Natural killer cell (primary cell): ENCODE data around the gene PLXNA2. TPM values are rescaled to one million over a fixed set of nuclear protein-coding genes. Genes with fewer than 3 reads are reported as not detected.

Source experiments
- ATAC-seq, 3 donors: fragments of 150-1000 bp in 2 of 3; fragments of 200-7000 bp in 1 of 3; cut with Tn5 transposase; 1 replicate in 1 of 3; 2 replicates in 2 of 3; pipeline ENCODE4 v1.10.0; 2021; ENCODE audit warnings: mild to moderate bottlenecking in 2 of 3, moderate library complexity in 2 of 3
- DNase-seq, 2 donors: peaks; one replicate each; pipeline versions ENCODE4 v3.0.0 to v3.0.0-alpha.2; 2013 to 2021; ENCODE audit warnings: mixed read lengths in 1 of 2
- H3K27ac ChIP-seq: one replicate; pipeline ENCODE4 v1.5.1; 2013; ENCODE audit warnings: mild to moderate bottlenecking, low read length
- H3K27me3 ChIP-seq: one replicate; pipeline ENCODE4 v1.6.1; 2013; ENCODE audit warnings: low read length; ENCODE audit not compliant: control insufficient read depth, insufficient read depth
- H3K36me3 ChIP-seq: one replicate; pipeline ENCODE4 v1.6.1; 2013; ENCODE audit warnings: low read length; ENCODE audit not compliant: control insufficient read depth, insufficient read depth
- H3K4me1 ChIP-seq: one replicate; pipeline ENCODE4 v1.6.1; 2013; ENCODE audit warnings: low read length; ENCODE audit not compliant: control insufficient read depth, insufficient read depth
- H3K4me3 ChIP-seq: one replicate; pipeline ENCODE4 v1.5.1; 2013; ENCODE audit warnings: low read length
- H3K9me3 ChIP-seq: one replicate; pipeline ENCODE4 v1.6.1; 2013; ENCODE audit warnings: low read length; ENCODE audit not compliant: control insufficient read depth, insufficient read depth
- H3K27ac Mint-ChIP-seq, 2 donors: one replicate each; pipeline ENCODE4 v1.8.0; 2022; ENCODE audit warnings: mild to moderate bottlenecking in 2 of 2, mixed read lengths in 2 of 2, moderate library complexity in 1 of 2
- H3K27me3 Mint-ChIP-seq, 2 donors: one replicate each; pipeline ENCODE4 v1.8.0; 2022; ENCODE audit warnings: low read depth in 2 of 2, mixed read lengths in 2 of 2
- H3K36me3 Mint-ChIP-seq: one replicate; pipeline ENCODE4 v1.8.0; 2022; ENCODE audit warnings: mixed read lengths
- H3K4me1 Mint-ChIP-seq, 2 donors: one replicate each; pipeline ENCODE4 v1.8.0; 2022; ENCODE audit warnings: mixed read lengths in 2 of 2
- H3K4me3 Mint-ChIP-seq: one replicate; pipeline ENCODE4 v1.8.0; 2022; ENCODE audit warnings: mild to moderate bottlenecking, moderate library complexity, mixed read lengths
- H3K9me3 Mint-ChIP-seq, 2 donors: one replicate each; pipeline ENCODE4 v1.8.0; 2022; ENCODE audit warnings: mixed read lengths in 2 of 2
- WGBS: methylation state at CpG from one replicate; pipeline ENCODE4 v1.1.7; 2013; ENCODE audit warnings: missing lambda C conversion rate; ENCODE audit not compliant: insufficient coverage; 5-methylcytosine and 5-hydroxymethylcytosine counted together
- intact Hi-C: fragments of 100-400 bp; cut with micrococcal nuclease; formaldehyde crosslinking; loops from one replicate; pipeline ENCODE4 v1.14.2; 2022
- total RNA-seq, 4 donors: library from RNA; stranded (reverse); fragments of 120-200 nt in 1 of 4; gene quantifications; one replicate each; pipeline versions ENCODE4 v1.2.3 to v1.2.4, GENCODE V29; 2013 to 2022
- TF ChIP-seq, protein P1 (sequence below): fragments of 200-600 bp; IDR thresholded peaks from one replicate; pipeline ENCODE4 v1.8.0; 2022; ENCODE audit warnings: antibody characterized with exemption

The PLXNA2 gene
- total RNA-seq, 3 donors from 2014 or later (not counting 1 experiment from before 2014, with no cell fraction given) = 2.8 to 8.4 (median 2.8) TPM

- DNase-seq (no peak), ATAC-seq (no peak)
- Histone ChIP-seq H3K36me3 (no peaks in the 10 kb centered on the region), H3K9me3 (no peaks in the 10 kb centered on the region), H3K27me3 (no peaks in the 10 kb centered on the region), H3K27ac (no peak overlapping the region), H3K4me1 (no peaks in the 10 kb centered on the region), H3K4me3 (no peak overlapping the region)
- TF ChIP-seq, protein P1, sequence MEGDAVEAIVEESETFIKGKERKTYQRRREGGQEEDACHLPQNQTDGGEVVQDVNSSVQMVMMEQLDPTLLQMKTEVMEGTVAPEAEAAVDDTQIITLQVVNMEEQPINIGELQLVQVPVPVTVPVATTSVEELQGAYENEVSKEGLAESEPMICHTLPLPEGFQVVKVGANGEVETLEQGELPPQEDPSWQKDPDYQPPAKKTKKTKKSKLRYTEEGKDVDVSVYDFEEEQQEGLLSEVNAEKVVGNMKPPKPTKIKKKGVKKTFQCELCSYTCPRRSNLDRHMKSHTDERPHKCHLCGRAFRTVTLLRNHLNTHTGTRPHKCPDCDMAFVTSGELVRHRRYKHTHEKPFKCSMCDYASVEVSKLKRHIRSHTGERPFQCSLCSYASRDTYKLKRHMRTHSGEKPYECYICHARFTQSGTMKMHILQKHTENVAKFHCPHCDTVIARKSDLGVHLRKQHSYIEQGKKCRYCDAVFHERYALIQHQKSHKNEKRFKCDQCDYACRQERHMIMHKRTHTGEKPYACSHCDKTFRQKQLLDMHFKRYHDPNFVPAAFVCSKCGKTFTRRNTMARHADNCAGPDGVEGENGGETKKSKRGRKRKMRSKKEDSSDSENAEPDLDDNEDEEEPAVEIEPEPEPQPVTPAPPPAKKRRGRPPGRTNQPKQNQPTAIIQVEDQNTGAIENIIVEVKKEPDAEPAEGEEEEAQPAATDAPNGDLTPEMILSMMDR = no peak
- WGBS = 92% methylated on average over 4 of the region's 4 CpGs
- Mint-ChIP-seq H3K36me3 (no peaks in the 10 kb centered on the region), H3K4me3 (no peak overlapping the region), H3K4me1 (peaks cover 7% of the 10 kb centered on the region in 2 donors), H3K27me3 (peaks cover 9 to 13% of the 10 kb centered on the region in 2 donors), H3K9me3 (no peaks in the 10 kb centered on the region), H3K27ac (no peak overlapping the region)
- intact Hi-C loops = no loop called here
Measured at GRCh38 chr1:208190784-208191183, 53.4 kb downstream of the PLXNA2 start.

GRCh38 chr1:208189716-208190115 lies 54.5 kb downstream of the PLXNA2 start:
- Mint-ChIP-seq H3K4me3 (no peak overlapping the region), H3K27me3 (peaks cover 9 to 15% of the 10 kb centered on the region in 2 donors), H3K36me3 (no peaks in the 10 kb centered on the region), H3K4me1 (peaks cover 7 to 11% of the 10 kb centered on the region in 2 donors), H3K9me3 (no peaks in the 10 kb centered on the region), H3K27ac (no peak overlapping the region)
- Histone ChIP-seq H3K36me3 (no peaks in the 10 kb centered on the region), H3K27ac (no peak overlapping the region), H3K9me3 (no peaks in the 10 kb centered on the region), H3K4me3 (no peak overlapping the region), H3K27me3 (no peaks in the 10 kb centered on the region), H3K4me1 (no peaks in the 10 kb centered on the region)
- TF ChIP-seq, protein P1 = no peak
- no CpG with 5 or more reads among the region's 4 CpGs for WGBS
- DNase-seq (no peak), ATAC-seq (no peak)
- intact Hi-C loops = no loop called here

GRCh38 chr1:208189183-208189582 lies 55.0 kb downstream of the PLXNA2 start:
- TF ChIP-seq, protein P1 = no peak
- Histone ChIP-seq H3K36me3 (no peaks in the 10 kb centered on the region), H3K4me3 (no peak overlapping the region), H3K27me3 (no peaks in the 10 kb centered on the region), H3K4me1 (no peaks in the 10 kb centered on the region), H3K27ac (no peak overlapping the region), H3K9me3 (no peaks in the 10 kb centered on the region)
- Mint-ChIP-seq H3K9me3 (no peaks in the 10 kb centered on the region), H3K27ac (no peak overlapping the region), H3K4me3 (no peak overlapping the region), H3K27me3 (peaks cover 9 to 15% of the 10 kb centered on the region in 2 donors), H3K4me1 (peaks cover 7 to 11% of the 10 kb centered on the region in 2 donors), H3K36me3 (no peaks in the 10 kb centered on the region)
- WGBS = 3% methylated on average over 2 of the region's 2 CpGs
- no peak for DNase-seq
- intact Hi-C loops = no loop called here
- ATAC-seq = no peak

- Histone ChIP-seq H3K36me3 (no peaks in the 10 kb centered on the region), H3K27ac (no peak overlapping the region), H3K4me1 (no peaks in the 10 kb centered on the region), H3K27me3 (no peaks in the 10 kb centered on the region), H3K9me3 (no peaks in the 10 kb centered on the region), H3K4me3 (no peak overlapping the region)
- intact Hi-C loops = no loop called here
- TF ChIP-seq, protein P1 = no peak
- H3K36me3 Mint-ChIP-seq = no peaks in the 10 kb centered on the region
- no peak overlapping the region for H3K4me3 Mint-ChIP-seq
- peaks cover 9 to 15% of the 10 kb centered on the region in 2 donors for H3K27me3 Mint-ChIP-seq
- ATAC-seq (no peak), DNase-seq (no peak)
- 92% methylated on average over 1 of the region's 1 CpG for WGBS
- H3K9me3 Mint-ChIP-seq = no peaks in the 10 kb centered on the region
- no peak overlapping the region for H3K27ac Mint-ChIP-seq
- H3K4me1 Mint-ChIP-seq = peaks cover 7 to 11% of the 10 kb centered on the region in 2 donors
Measured at GRCh38 chr1:208188607-208189006, 55.6 kb downstream of the PLXNA2 start.
